Esophagus muscularis mucosa (tissue), 4 donors: Measurements from ENCODE around the gene MUC2. TPM values are rescaled to one million over a fixed set of nuclear protein-coding genes. Genes with fewer than 3 reads are reported as not detected.

Source experiments
- DNase-seq: peaks from one replicate; pipeline ENCODE4 v3.0.0-alpha.2; 2017; ENCODE audit errors: extremely low spot score
- H3K27ac ChIP-seq, 4 donors: fragments of 200-600 bp; sonication (generic); replicated peaks in 1 of 4; 1 replicate in 3 of 4; 2 replicates in 1 of 4; pipeline ENCODE4 v1.5.1; 2016 to 2019; ENCODE audit warnings: mild to moderate bottlenecking in 1 of 4
- H3K27me3 ChIP-seq, 4 donors: fragments of 200-600 bp; sonication (generic); one replicate each; pipeline versions ENCODE4 v1.5.1 to v1.6.0; 2016 to 2019
- H3K36me3 ChIP-seq, 4 donors: fragments of 200-600 bp; sonication (generic); one replicate each; pipeline ENCODE4 v1.5.1; 2016 to 2019
- H3K4me1 ChIP-seq, 4 donors: fragments of 200-600 bp; sonication (generic); one replicate each; pipeline ENCODE4 v1.5.1; 2016 to 2019
- H3K4me3 ChIP-seq, 4 donors: fragments of 200-600 bp; sonication (generic); 1 replicate in 2 of 4; 2 replicates in 2 of 4; pipeline ENCODE4 v1.5.1; 2016 to 2019; ENCODE audit warnings: mild to moderate bottlenecking in 4 of 4, moderate library complexity in 1 of 4
- H3K9me3 ChIP-seq, 4 donors: fragments of 200-600 bp; sonication (generic); 1 replicate in 3 of 4; 2 replicates in 1 of 4; pipeline ENCODE4 v1.5.1; 2016 to 2019
- CTCF ChIP-seq, 3 experiments: fragments of 200-600 bp in 2 of 3; fragments of 450-650 bp in 1 of 3; sonication (generic) in 2 of 3; IDR thresholded peaks; one replicate each; pipeline ENCODE4 v1.5.1; 2017 to 2019; ENCODE audit warnings: antibody characterized with exemption in 3 of 3, mild to moderate bottlenecking in 2 of 3, moderate library complexity in 1 of 3
- EP300 ChIP-seq: sonication (generic); formaldehyde crosslinking; IDR thresholded peaks from one replicate; pipeline ENCODE4 v1.6.1; 2017; ENCODE audit warnings: antibody characterized with exemption
- POLR2A ChIP-seq: fragments of 450-650 bp; IDR thresholded peaks from one replicate; pipeline ENCODE4 v1.6.1; 2017; ENCODE audit warnings: antibody characterized with exemption, moderate library complexity, mild to moderate bottlenecking, low read depth
- POLR2AphosphoS5 ChIP-seq, 2 donors: sonication (generic); formaldehyde crosslinking; IDR thresholded peaks; one replicate each; pipeline ENCODE4 v1.6.1; 2017; ENCODE audit warnings: antibody characterized with exemption in 2 of 2
- WGBS: methylation state at CpG from one replicate; pipeline ENCODE4 v1.1.5; 2018; 5-methylcytosine and 5-hydroxymethylcytosine counted together
- intact Hi-C: fragments of 100-400 bp; cut with DNase I; formaldehyde crosslinking; loops from one replicate; pipeline ENCODE4 v1.15.1; 2023
- total RNA-seq, 4 donors: library from RNA; depleted of rRNA; stranded (reverse); fragments of >200 nt; gene quantifications; one replicate each; pipeline versions ENCODE4 v1.1.0 to v1.2.1, GENCODE V29; 2016

MUC2 gene
- total RNA-seq, 4 donors from 2014 or later, result 0.34 TPM; not detected in 3

GRCh38 chr11:1032310-1032891, 42.3 kb upstream of the MUC2 start:
- WGBS, result 92% methylated on average over 12 of the region's 12 CpGs
- intact Hi-C loops, result no loop called here
- TF ChIP-seq EP300, result no peak
- no peak for TF ChIP-seq CTCF (IDR thresholded peaks at IDR 0.05)
- TF ChIP-seq POLR2AphosphoS5 (IDR thresholded peaks at IDR 0.05), result no peak
- no peak for TF ChIP-seq POLR2A
- peaks cover 0 to 34% (median 0%) of the 10 kb centered on the region in 4 donors for H3K27me3 ChIP-seq
- peaks cover 0 to 17% (median 0%) of the 10 kb centered on the region in 4 donors for H3K4me1 ChIP-seq
- H3K27ac ChIP-seq, result no peak overlapping the region
- no peaks in the 10 kb centered on the region for H3K36me3 ChIP-seq
- DNase-seq, result no peak
- H3K9me3 ChIP-seq, result no peaks in the 10 kb centered on the region
- H3K4me3 ChIP-seq, result no peak overlapping the region

- 80% methylated on average over 24 of the region's 38 CpGs for WGBS
Measured at GRCh38 chr11:1033016-1033798, 41.5 kb upstream of the MUC2 start.

GRCh38 chr11:1034001-1034400, 40.7 kb upstream of the MUC2 start:
- H3K27me3 ChIP-seq, result peaks cover 0 to 39% (median 0%) of the 10 kb centered on the region in 4 donors
- H3K4me1 ChIP-seq, result peaks cover 0 to 14% (median 0%) of the 10 kb centered on the region in 4 donors
- no peak overlapping the region for H3K4me3 ChIP-seq
- WGBS, result 74% methylated on average over 8 of the region's 8 CpGs
- H3K9me3 ChIP-seq, result no peaks in the 10 kb centered on the region
- intact Hi-C loops, result no loop called here
- H3K27ac ChIP-seq, result no peak overlapping the region
- no peak for DNase-seq
- no peaks in the 10 kb centered on the region for H3K36me3 ChIP-seq
- TF ChIP-seq POLR2AphosphoS5 (IDR thresholded peaks at IDR 0.05) (no peak), POLR2A (no peak), EP300 (no peak), CTCF (IDR thresholded peaks at IDR 0.05) (no peak)

More at GRCh38 chr11:1033016-1033798, 41.5 kb upstream of the MUC2 start:
- peaks cover 0 to 39% (median 0%) of the 10 kb centered on the region in 4 donors for H3K27me3 ChIP-seq
- H3K4me1 ChIP-seq, result peaks cover 0 to 17% (median 0%) of the 10 kb centered on the region in 4 donors
- no peak for TF ChIP-seq POLR2A
- TF ChIP-seq POLR2AphosphoS5 (IDR thresholded peaks at IDR 0.05), result no peak
- TF ChIP-seq EP300, result no peak
- no peak for TF ChIP-seq CTCF (IDR thresholded peaks at IDR 0.05)
- H3K4me3 ChIP-seq, result no peak overlapping the region
- H3K36me3 ChIP-seq, result no peaks in the 10 kb centered on the region
- DNase-seq, result no peak
- H3K9me3 ChIP-seq, result no peaks in the 10 kb centered on the region
- no peak overlapping the region for H3K27ac ChIP-seq
- intact Hi-C loops, result no loop called here

- Histone ChIP-seq H3K4me1 (peaks cover 0 to 7% (median 0%) of the 10 kb centered on the region in 4 donors), H3K4me3 (no peak overlapping the region), H3K27me3 (peaks cover 0 to 39% (median 0%) of the 10 kb centered on the region in 4 donors), H3K9me3 (no peaks in the 10 kb centered on the region), H3K36me3 (no peaks in the 10 kb centered on the region), H3K27ac (no peak overlapping the region)
- TF ChIP-seq EP300 (no peak), POLR2AphosphoS5 (IDR thresholded peaks at IDR 0.05) (no peak), CTCF (IDR thresholded peaks at IDR 0.05) (no peak), POLR2A (no peak)
- no peak for DNase-seq
- WGBS, result 69% methylated on average over 11 of the region's 39 CpGs
- intact Hi-C loops, result no loop called here
Measured at GRCh38 chr11:1034456-1035295, 40.0 kb upstream of the MUC2 start.
